Measurements from ENCODE around the gene PPP2R2B.

The PPP2R2B gene

GRCh38 chr5:146827901-146828300, 50.7 kb downstream of the PPP2R2B start:
- no peak for DNase-seq (ENCODE audit: low read depth, low spot score)

- DNase-seq (ENCODE audit: low read depth, low spot score), result peak; percentile 79
Observed at GRCh38 chr5:146825033-146825432, 53.5 kb downstream of the PPP2R2B start.

- DNase-seq (ENCODE audit: low read depth, low spot score), result no peak
Observed at GRCh38 chr5:146821732-146822131, 56.8 kb downstream of the PPP2R2B start.

GRCh38 chr5:146820987-146821386, 57.6 kb downstream of the PPP2R2B start:
- no peak for DNase-seq (ENCODE audit: low read depth, low spot score)

- DNase-seq (ENCODE audit: low read depth, low spot score), result no peak
Observed at GRCh38 chr5:146818822-146819221, 59.7 kb downstream of the PPP2R2B start.

- DNase-seq (ENCODE audit: low read depth, low spot score), result no peak
Observed at GRCh38 chr5:146817973-146818372, 60.6 kb downstream of the PPP2R2B start.

GRCh38 chr5:146816775-146817387, 61.7 kb downstream of the PPP2R2B start:
- no peak for DNase-seq (ENCODE audit: low read depth, low spot score)

- DNase-seq (ENCODE audit: low read depth, low spot score), result no peak
Observed at GRCh38 chr5:146815411-146815810, 63.1 kb downstream of the PPP2R2B start.

- DNase-seq (ENCODE audit: low read depth, low spot score), result no peak
Observed at GRCh38 chr5:146813346-146814157, 65.0 kb downstream of the PPP2R2B start.

GRCh38 chr5:146805081-146805480, 73.5 kb downstream of the PPP2R2B start:
- peak; percentile 52 for DNase-seq (ENCODE audit: low read depth, low spot score)

GRCh38 chr5:146802945-146803522, 75.5 kb downstream of the PPP2R2B start:
- DNase-seq (ENCODE audit: low read depth, low spot score), result no peak

- no peak for DNase-seq (ENCODE audit: low read depth, low spot score)
Observed at GRCh38 chr5:146799671-146800070, 78.9 kb downstream of the PPP2R2B start.

- no peak for DNase-seq (ENCODE audit: low read depth, low spot score)
Observed at GRCh38 chr5:146799231-146799630, 79.3 kb downstream of the PPP2R2B start.

GRCh38 chr5:146797658-146798057, 80.9 kb downstream of the PPP2R2B start:
- DNase-seq (ENCODE audit: low read depth, low spot score), result no peak

- no peak for DNase-seq (ENCODE audit: low read depth, low spot score)
Observed at GRCh38 chr5:146796911-146797310, 81.6 kb downstream of the PPP2R2B start.

GRCh38 chr5:146796144-146796543, 82.4 kb downstream of the PPP2R2B start:
- DNase-seq (ENCODE audit: low read depth, low spot score), result no peak

GRCh38 chr5:146794326-146795029, 84.1 kb downstream of the PPP2R2B start:
- DNase-seq (ENCODE audit: low read depth, low spot score), result no peak

- DNase-seq (ENCODE audit: low read depth, low spot score), result no peak
Observed at GRCh38 chr5:146793709-146794108, 84.8 kb downstream of the PPP2R2B start.

GRCh38 chr5:146791471-146791870, 87.1 kb downstream of the PPP2R2B start:
- DNase-seq (ENCODE audit: low read depth, low spot score), result no peak

GRCh38 chr5:146789712-146790653, 88.6 kb downstream of the PPP2R2B start:
- DNase-seq (ENCODE audit: low read depth, low spot score), result no peak

- peak; percentile 22 for DNase-seq (ENCODE audit: low read depth, low spot score)
Observed at GRCh38 chr5:146788898-146789297, 89.7 kb downstream of the PPP2R2B start.

Data from astrocyte of the hippocampus (primary cell).